ENCODE results near the gene CASKIN1. TPM values are rescaled to one million over a fixed set of nuclear protein-coding genes. Genes with fewer than 3 reads are reported as not detected.

CASKIN1 gene
- total and polyA plus RNA-seq, 12 donors = 0.06 to 5.2 (median 1.3) TPM; not detected in 3

DNA sequence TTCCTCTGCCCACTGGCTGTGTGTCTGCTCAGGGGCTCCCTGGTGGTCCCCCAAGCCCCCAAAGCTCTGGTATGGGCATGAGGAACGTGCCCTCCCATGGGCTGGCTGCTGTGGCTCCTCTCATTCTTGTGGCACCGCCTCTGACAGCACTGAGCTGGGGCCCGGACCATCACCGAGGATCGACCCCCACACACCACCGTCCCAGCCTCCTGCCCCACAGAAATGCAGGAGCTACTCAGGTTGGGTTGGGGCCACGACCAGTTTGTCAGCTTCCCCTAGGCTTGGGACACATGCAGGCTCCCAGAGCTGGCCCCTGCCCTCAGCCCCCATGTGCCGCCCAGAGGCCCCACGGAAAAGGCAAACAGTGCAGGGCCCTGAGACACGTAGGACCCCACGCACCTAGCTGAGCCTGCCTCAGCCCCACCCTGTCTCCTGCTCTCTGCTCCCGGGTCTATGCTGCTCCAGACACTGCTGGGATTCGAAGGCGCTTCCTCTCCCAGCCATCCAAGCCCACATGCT, 3.3 kb upstream of the CASKIN1 start:
- peaks cover 3 to 9% of the 10 kb centered on the region in 2 donors for H3K4me1 ChIP-seq (replicated peaks in 1 of 2)

DNA sequence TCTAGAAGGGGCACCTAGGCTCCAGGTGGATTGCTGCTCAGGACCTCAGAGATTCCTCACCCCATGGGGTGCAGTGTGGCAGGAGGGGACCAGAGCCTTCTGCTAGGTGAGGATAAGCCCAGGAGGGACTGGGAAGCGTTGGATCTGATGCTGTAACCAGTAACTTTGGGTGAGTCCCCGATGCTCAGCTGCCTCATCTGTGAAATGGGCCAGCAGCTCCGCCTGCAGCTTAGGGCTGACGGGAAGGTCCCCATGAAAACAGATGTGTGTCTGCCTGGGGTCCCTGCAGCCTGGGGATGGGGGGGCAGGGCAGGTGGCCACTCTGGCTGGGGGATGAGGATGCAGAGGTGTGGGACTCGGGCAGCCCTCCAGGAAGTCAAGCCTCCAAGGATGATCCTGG, 2.7 kb upstream of the CASKIN1 start:
- TF ChIP-seq, protein P1, sequence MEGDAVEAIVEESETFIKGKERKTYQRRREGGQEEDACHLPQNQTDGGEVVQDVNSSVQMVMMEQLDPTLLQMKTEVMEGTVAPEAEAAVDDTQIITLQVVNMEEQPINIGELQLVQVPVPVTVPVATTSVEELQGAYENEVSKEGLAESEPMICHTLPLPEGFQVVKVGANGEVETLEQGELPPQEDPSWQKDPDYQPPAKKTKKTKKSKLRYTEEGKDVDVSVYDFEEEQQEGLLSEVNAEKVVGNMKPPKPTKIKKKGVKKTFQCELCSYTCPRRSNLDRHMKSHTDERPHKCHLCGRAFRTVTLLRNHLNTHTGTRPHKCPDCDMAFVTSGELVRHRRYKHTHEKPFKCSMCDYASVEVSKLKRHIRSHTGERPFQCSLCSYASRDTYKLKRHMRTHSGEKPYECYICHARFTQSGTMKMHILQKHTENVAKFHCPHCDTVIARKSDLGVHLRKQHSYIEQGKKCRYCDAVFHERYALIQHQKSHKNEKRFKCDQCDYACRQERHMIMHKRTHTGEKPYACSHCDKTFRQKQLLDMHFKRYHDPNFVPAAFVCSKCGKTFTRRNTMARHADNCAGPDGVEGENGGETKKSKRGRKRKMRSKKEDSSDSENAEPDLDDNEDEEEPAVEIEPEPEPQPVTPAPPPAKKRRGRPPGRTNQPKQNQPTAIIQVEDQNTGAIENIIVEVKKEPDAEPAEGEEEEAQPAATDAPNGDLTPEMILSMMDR (IDR thresholded peaks at IDR 0.05) = no peak
- TF ChIP-seq POLR2A (IDR thresholded peaks at IDR 0.05) = no peak
- H3K4me1 ChIP-seq (replicated peaks in 1 of 2) = peaks cover 0 to 8% of the 10 kb centered on the region in 2 donors
- WGBS, 4 donors = 77 to 100% (median 84%) methylated on average over 1 to 5 of the region's 5 CpGs
- H3K4me3 ChIP-seq = no peak overlapping the region
- H3K9me3 ChIP-seq (replicated peaks in 1 of 3) = no peaks in the 10 kb centered on the region
- H3K27ac ChIP-seq = no peak overlapping the region
- H3K36me3 ChIP-seq (replicated peaks in 1 of 2) = no peaks in the 10 kb centered on the region
- H3K27me3 ChIP-seq = peaks cover 14% of the 10 kb centered on the region
- intact Hi-C loops (cut with DNase I) = no loop called here
- no peak for DNase-seq

More for the DNA sequence above, 3.3 kb upstream of the CASKIN1 start:
- no peak overlapping the region for H3K4me3 ChIP-seq
- TF ChIP-seq, protein P1 (IDR thresholded peaks at IDR 0.05) = no peak
- no peak for TF ChIP-seq POLR2A (IDR thresholded peaks at IDR 0.05)
- no peak for DNase-seq
- 53 to 80% (median 77%) methylated on average over 6 to 14 of the region's 14 CpGs for WGBS, 4 donors
- H3K9me3 ChIP-seq (replicated peaks in 1 of 3) = no peaks in the 10 kb centered on the region
- peaks cover 13% of the 10 kb centered on the region for H3K27me3 ChIP-seq
- intact Hi-C loops (cut with DNase I) = no loop called here
- H3K27ac ChIP-seq = no peak overlapping the region
- no peaks in the 10 kb centered on the region for H3K36me3 ChIP-seq (replicated peaks in 1 of 2)

DNA sequence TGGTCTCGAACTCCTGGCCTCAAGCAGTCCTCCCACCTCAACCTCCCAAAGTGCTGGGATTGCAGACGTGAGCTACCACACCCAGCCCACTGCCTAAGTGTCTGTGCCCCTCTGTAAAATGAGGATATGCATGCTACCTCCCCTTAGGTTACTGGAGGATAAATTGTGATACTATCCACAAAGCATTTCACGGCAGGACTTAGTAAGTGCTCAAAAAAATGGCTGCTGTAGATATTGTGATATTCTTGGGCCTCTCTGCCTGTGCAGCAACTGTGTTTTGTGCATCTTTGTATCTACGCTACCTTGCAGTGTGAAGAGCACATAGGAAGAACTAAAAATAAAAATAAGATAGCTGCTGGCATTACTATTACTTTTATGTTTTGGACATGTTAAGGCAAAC, 1.9 kb upstream of the CASKIN1 start:
- intact Hi-C loops (cut with DNase I) = no loop called here

DNA sequence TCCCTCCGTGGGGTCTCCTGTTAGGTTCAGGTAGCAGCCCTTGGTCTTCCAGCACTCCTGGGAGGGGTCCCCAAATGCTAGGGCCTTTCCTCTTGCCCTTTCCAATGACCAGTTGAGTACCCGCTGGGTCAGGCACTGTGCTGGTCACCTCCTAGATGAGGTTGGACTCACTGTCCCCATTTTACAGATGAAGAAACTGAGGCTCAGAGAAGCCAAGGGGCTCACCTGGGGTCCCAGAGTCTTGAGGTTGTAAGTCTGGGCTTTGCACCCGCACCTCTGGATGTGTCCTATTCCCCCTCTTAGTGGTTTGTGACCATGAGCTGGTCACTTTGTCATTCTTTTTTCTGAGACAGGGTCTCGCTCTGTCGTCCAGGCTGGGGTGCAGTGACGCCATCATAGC, 1.4 kb upstream of the CASKIN1 start:
- TF ChIP-seq, protein P1 (IDR thresholded peaks at IDR 0.05) = no peak
- Histone ChIP-seq H3K36me3 (replicated peaks in 1 of 2) (no peaks in the 10 kb centered on the region), H3K27me3 (peaks cover 14% of the 10 kb centered on the region), H3K9me3 (replicated peaks in 1 of 3) (no peaks in the 10 kb centered on the region), H3K27ac (no peak overlapping the region), H3K4me1 (replicated peaks in 1 of 2) (peaks cover 0 to 8% of the 10 kb centered on the region in 2 donors), H3K4me3 (no peak overlapping the region)
- no peak for DNase-seq
- WGBS, 4 donors = 74 to 87% (median 82%) methylated on average over 6 of the region's 6 CpGs
- intact Hi-C loops (cut with DNase I) = no loop called here

More for the DNA sequence above, 1.9 kb upstream of the CASKIN1 start:
- Histone ChIP-seq H3K27ac (no peak overlapping the region), H3K4me3 (no peak overlapping the region), H3K36me3 (replicated peaks in 1 of 2) (no peaks in the 10 kb centered on the region), H3K9me3 (replicated peaks in 1 of 3) (no peaks in the 10 kb centered on the region), H3K4me1 (replicated peaks in 1 of 2) (peaks cover 0 to 8% of the 10 kb centered on the region in 2 donors), H3K27me3 (peaks cover 14% of the 10 kb centered on the region)
- WGBS, 4 donors = 60 to 75% (median 71%) methylated on average over 4 of the region's 4 CpGs
- TF ChIP-seq POLR2A (IDR thresholded peaks at IDR 0.05) = no peak
- TF ChIP-seq, protein P1 (IDR thresholded peaks at IDR 0.05) = no peak
- no peak for DNase-seq
